ENCODE results near the gene MYOG.

DNA sequence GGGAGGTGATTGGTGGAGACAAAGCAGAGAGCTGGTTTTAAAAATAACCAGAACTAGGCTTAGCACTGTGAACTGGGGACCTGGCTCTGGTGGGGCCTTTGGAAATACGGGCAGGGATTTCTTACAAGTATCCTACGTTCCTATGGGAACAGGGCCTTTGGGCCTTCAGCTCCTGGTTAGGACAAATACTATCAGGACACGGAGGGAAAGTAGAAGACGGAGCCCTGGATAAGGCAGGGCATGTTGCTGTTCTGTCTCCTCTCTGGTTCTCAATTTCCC is 5.3 kb upstream of the MYOG start:
- TF ChIP-seq, protein P1, sequence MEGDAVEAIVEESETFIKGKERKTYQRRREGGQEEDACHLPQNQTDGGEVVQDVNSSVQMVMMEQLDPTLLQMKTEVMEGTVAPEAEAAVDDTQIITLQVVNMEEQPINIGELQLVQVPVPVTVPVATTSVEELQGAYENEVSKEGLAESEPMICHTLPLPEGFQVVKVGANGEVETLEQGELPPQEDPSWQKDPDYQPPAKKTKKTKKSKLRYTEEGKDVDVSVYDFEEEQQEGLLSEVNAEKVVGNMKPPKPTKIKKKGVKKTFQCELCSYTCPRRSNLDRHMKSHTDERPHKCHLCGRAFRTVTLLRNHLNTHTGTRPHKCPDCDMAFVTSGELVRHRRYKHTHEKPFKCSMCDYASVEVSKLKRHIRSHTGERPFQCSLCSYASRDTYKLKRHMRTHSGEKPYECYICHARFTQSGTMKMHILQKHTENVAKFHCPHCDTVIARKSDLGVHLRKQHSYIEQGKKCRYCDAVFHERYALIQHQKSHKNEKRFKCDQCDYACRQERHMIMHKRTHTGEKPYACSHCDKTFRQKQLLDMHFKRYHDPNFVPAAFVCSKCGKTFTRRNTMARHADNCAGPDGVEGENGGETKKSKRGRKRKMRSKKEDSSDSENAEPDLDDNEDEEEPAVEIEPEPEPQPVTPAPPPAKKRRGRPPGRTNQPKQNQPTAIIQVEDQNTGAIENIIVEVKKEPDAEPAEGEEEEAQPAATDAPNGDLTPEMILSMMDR (IDR thresholded peaks at IDR 0.05 in 4 of 5, conservative IDR thresholded peaks at IDR 0.05 in 1 of 5): no peak
- no peak for TF ChIP-seq POLR2A (IDR thresholded peaks at IDR 0.05)
